Ishikawa (cell line): Measurements from ENCODE around the gene EEF1AKMT3.

Experiments
- CEBPB ChIP-seq: IDR thresholded peaks from 2 replicates; pipeline ENCODE4 v1.6.1; 2012
- CREB1 ChIP-seq: IDR thresholded peaks from 2 replicates; pipeline ENCODE4 v1.6.1; 2012; ENCODE audit warnings: low read depth
- EGR1 ChIP-seq: IDR thresholded peaks from 2 replicates; pipeline ENCODE4 v1.6.1; 2012
- EP300 ChIP-seq: IDR thresholded peaks from 2 replicates; pipeline ENCODE4 v1.6.1; 2012; ENCODE audit warnings: borderline replicate concordance
- FOXM1 ChIP-seq: IDR thresholded peaks from 2 replicates; pipeline ENCODE4 v1.6.1; 2012; ENCODE audit warnings: low read depth, borderline replicate concordance
- MAX ChIP-seq: IDR thresholded peaks from 2 replicates; pipeline ENCODE4 v1.6.1; 2012
- NFIC ChIP-seq: IDR thresholded peaks from 2 replicates; pipeline ENCODE4 v1.6.1; 2012
- RAD21 ChIP-seq: IDR thresholded peaks from 2 replicates; pipeline ENCODE4 v1.6.1; 2012; ENCODE audit warnings: low read depth
- REST ChIP-seq: IDR thresholded peaks from 2 replicates; pipeline ENCODE4 v1.6.1; 2012; ENCODE audit warnings: low read depth, mild to moderate bottlenecking
- TAF1 ChIP-seq: IDR thresholded peaks from 2 replicates; pipeline ENCODE4 v1.6.1; 2012; ENCODE audit warnings: low read depth, mild to moderate bottlenecking
- TCF12 ChIP-seq: IDR thresholded peaks from 2 replicates; pipeline ENCODE4 v1.6.1; 2012; ENCODE audit warnings: low read depth
- USF1 ChIP-seq: IDR thresholded peaks from 2 replicates; pipeline ENCODE4 v1.6.1; 2012
- YY1 ChIP-seq: IDR thresholded peaks from 2 replicates; pipeline ENCODE4 v1.6.1; 2012; ENCODE audit warnings: low read depth

GRCh38 chr12:57808351-57808750 lies 35.9 kb downstream of the EEF1AKMT3 start:
- TF ChIP-seq CEBPB (no peak), TAF1 (no peak), MAX (no peak), YY1 (no peak), REST (no peak), EP300 (no peak), CREB1 (no peak), TCF12 (no peak), FOXM1 (no peak), USF1 (no peak), EGR1 (no peak), NFIC (no peak), RAD21 (no peak)
